ENCODE measurements around the gene GNG7.

- TF ChIP-seq CTCF (IDR thresholded peaks at IDR 0.05) (no peak), EP300 (IDR thresholded peaks at IDR 0.05) (no peak)
Measured at GRCh38 chr19:2659856-2660432, 42.5 kb downstream of the GNG7 start.
